SK-N-MC (cell line): ENCODE results near the gene CCDC102A.
A peak's percentile ranks its signal among the peaks of the same experiment; 100 is the strongest.

Experiments used
- DNase-seq: peaks from one replicate; pipeline ENCODE4 v3.0.0-alpha.2; 2011; ENCODE audit warnings: low read depth, low spot score
- H3K27ac ChIP-seq: fragments of 200-600 bp; sonication (generic); 2 replicates; pipeline ENCODE4 v1.5.1; 2016; ENCODE audit warnings: mixed run types
- H3K36me3 ChIP-seq: fragments of 200-600 bp; sonication (generic); 2 replicates; pipeline ENCODE4 v1.6.1; 2017; ENCODE audit warnings: antibody characterized with exemption, low read length, mixed read lengths; ENCODE audit not compliant: insufficient read depth
- H3K4me3 ChIP-seq: fragments of 200-600 bp; sonication (generic); 2 replicates; pipeline ENCODE4 v1.5.1; 2016
- H3K9ac ChIP-seq: fragments of 200-600 bp; sonication (generic); 2 replicates; pipeline ENCODE4 v1.8.0; 2017; ENCODE audit warnings: mixed run types, mixed read lengths; ENCODE audit not compliant: insufficient read length
- H3K9me3 ChIP-seq: fragments of 200-600 bp; sonication (generic); 2 replicates; pipeline ENCODE4 v1.6.1; 2017; ENCODE audit warnings: low read depth, mild to moderate bottlenecking, antibody characterized with exemption, low read length, moderate library complexity, mixed read lengths
- EZH2 ChIP-seq: fragments of 200-600 bp; sonication (generic); IDR thresholded peaks from one replicate; pipeline ENCODE4 v1.6.1; 2017; ENCODE audit warnings: antibody characterized with exemption
- FOXP2 ChIP-seq: optimal IDR thresholded peaks from 2 replicates; pipeline ENCODE3; 2011; ENCODE audit warnings: mild to moderate bottlenecking, moderate library complexity; ENCODE audit not compliant: insufficient read depth; ENCODE audit errors: extremely low read length, control extremely low read depth
- POLR2AphosphoS5 ChIP-seq: IDR thresholded peaks from 2 replicates; pipeline ENCODE4 v1.6.1; 2012; ENCODE audit warnings: mild to moderate bottlenecking, low read depth, low read length, borderline replicate concordance

CCDC102A gene

DNA sequence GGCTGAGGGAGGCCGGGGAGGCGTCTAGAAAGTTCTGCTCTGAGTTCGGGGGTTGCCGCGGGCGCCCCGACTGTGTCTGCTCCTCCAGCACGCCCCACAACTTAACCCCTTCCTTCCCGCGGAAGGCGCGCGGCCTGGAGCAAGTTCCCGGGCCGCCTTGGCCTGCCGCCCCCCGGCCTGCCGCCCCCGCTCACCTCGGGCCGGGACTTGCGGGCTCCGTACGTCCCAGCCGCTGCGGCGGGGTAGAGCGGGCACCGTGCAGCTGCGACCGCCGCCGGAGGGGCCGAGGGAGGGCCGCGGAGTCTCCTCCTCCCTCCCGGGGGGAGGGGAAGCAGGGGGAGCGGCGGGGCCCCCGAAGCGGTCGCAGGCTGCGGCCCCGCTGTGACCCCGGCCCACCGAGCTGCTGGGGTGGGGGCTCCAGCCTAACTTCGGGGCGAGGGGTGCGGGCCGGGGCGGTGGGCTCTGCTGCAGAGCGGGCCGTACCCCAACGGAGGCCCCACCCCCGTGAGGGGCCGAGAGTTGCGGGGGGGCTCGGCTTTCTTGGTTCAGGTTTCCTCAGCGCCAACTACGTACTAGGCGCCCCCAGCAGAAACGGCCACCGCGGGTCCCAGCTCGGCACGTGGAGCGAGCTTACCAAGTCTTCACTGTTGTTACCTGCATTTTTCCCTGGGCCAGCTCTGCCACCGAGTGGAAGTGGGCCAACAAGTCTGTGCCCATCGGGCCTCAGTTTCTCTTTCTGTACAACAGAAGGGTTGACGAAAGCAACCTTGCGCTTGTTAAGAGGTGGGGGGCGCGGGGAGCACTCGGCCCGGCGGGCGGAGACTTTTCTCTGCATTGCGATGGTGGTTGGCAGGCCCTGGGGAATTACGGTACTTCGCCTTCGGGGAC lies at the start of gene CCDC102A:
TSS of gene CCDC102A (minus strand) at position 266 of the 888 bp plus-strand sequence. CDS start 7,394 bp downstream, outside the sequence.
- Histone ChIP-seq H3K9ac (peak within 1 kb of the TSS; percentile 63), H3K9me3 (no peaks in the 10 kb centered on the region), H3K27ac (no peak within 1 kb of the TSS; the same call in 1 of the 2 replicates), H3K4me3 (peak within 1 kb of the TSS; percentile 78), H3K36me3 (no peaks in the 10 kb centered on the region)
- no peak for DNase-seq
- TF ChIP-seq EZH2 = no peak

GRCh38 chr16:57585051-57585687 lies 48.8 kb upstream of the CCDC102A start:
- H3K27ac ChIP-seq = no peak overlapping the region
- no peak overlapping the region for H3K4me3 ChIP-seq
- H3K9ac ChIP-seq = no peak overlapping the region
- H3K9me3 ChIP-seq = no peaks in the 10 kb centered on the region
- DNase-seq = no peak
- H3K36me3 ChIP-seq = no peaks in the 10 kb centered on the region
- TF ChIP-seq EZH2 (no peak), POLR2AphosphoS5 (no peak), FOXP2 (no peak)

DNA sequence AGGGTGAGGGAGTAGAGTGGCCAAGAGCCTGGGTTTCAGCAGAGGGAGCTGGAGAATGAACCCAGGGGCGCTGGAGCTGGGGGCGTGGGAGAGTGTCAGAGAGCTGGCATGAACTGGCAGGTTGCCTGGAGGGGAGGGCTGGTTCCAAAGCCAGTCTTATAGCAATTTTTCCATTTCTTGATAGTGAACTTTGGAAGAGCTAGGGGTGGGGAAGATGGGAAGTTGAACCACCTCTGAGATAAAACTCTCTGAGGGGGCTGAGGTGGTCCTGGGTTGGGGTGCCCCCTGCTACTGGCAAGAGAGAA lies 42.9 kb upstream of the CCDC102A start:
- TF ChIP-seq POLR2AphosphoS5 (no peak), FOXP2 (no peak), EZH2 (no peak)
- no peaks in the 10 kb centered on the region for H3K9me3 ChIP-seq
- no peak overlapping the region for H3K9ac ChIP-seq
- no peaks in the 10 kb centered on the region for H3K36me3 ChIP-seq
- no peak overlapping the region for H3K27ac ChIP-seq
- no peak overlapping the region for H3K4me3 ChIP-seq
- DNase-seq = no peak

DNA sequence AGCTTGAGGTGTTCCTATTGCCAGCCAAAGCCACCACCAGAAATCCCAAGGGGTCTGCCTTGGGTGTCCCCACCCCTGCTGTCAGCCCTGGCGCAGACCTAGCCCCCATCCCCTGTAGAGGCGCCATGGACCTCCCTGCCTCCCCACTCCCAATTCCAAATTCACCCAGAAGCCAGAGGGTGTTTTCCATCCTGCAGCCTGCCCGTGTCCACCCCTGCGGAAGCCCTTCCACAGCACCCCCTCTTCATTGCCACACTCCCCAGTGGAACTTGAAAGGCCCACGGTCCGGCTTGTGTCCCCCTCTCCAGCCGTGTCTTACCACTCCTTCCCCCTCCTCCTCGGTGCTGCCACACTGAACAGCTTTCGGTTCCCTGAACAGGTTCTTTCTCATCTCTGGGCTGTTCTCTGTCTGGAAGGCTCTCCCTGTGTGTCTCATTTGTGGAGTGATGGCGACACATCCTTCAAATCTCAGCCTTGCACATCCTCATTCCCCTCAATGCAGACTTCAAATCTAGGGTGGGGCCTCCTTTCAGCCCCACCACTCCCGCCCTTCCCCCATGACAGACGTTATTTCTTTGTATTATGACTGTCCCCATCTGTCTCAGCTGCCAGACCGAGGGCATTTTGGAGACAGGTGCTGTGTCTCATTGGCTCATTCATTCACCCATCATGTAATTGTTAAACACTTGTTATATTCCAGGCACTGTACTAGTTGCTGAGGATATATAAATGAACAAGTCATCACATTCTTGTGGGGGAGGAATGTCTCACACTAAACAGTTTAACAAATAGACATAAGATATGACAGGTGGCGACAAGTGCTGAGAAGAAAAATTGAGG lies 42.4 kb upstream of the CCDC102A start:
- Histone ChIP-seq H3K36me3 (no peaks in the 10 kb centered on the region), H3K27ac (no peak overlapping the region)

GRCh38 chr16:57577691-57578224 lies 41.4 kb upstream of the CCDC102A start:
- Histone ChIP-seq H3K9me3 (no peaks in the 10 kb centered on the region), H3K4me3 (no peak overlapping the region), H3K27ac (no peak overlapping the region), H3K36me3 (no peaks in the 10 kb centered on the region), H3K9ac (no peak overlapping the region)
- no peak for DNase-seq
- TF ChIP-seq POLR2AphosphoS5 = no peak
- TF ChIP-seq EZH2 = no peak
- no peak for TF ChIP-seq FOXP2

More for the DNA sequence above, 42.4 kb upstream of the CCDC102A start:
- H3K9me3 ChIP-seq = no peaks in the 10 kb centered on the region
- no peak overlapping the region for H3K4me3 ChIP-seq
- H3K9ac ChIP-seq = no peak overlapping the region
- no peak for TF ChIP-seq EZH2
- no peak for TF ChIP-seq FOXP2
- TF ChIP-seq POLR2AphosphoS5 = no peak
- no peak for DNase-seq

DNA sequence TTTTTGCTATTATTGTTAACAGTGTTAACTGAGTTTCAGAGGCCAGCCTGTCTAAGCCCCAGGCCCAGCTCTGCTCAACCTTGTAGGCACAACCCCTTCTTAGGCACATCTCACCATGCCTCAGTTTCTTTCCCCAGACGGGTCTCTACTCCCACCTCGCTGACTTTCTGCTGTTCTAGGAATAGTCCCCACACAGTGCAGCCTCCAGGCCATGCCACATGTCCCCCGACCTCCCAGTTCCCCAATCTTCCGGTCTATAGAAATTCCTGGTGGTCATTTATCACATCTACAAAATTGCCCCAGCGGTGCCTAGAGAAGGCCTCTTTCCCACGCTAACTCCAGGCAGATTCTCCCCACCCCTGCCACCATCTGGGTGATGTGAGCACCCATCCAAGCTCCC lies 40.8 kb upstream of the CCDC102A start:
- TF ChIP-seq FOXP2 = no peak
- no peak for TF ChIP-seq POLR2AphosphoS5
- TF ChIP-seq EZH2 = no peak
- H3K36me3 ChIP-seq = no peaks in the 10 kb centered on the region
- no peak for DNase-seq
- H3K4me3 ChIP-seq = no peak overlapping the region
- no peak overlapping the region for H3K9ac ChIP-seq
- no peak overlapping the region for H3K27ac ChIP-seq
- no peaks in the 10 kb centered on the region for H3K9me3 ChIP-seq

- DNase-seq = no peak
- Histone ChIP-seq H3K27ac (no peak overlapping the region), H3K9ac (no peak overlapping the region), H3K9me3 (no peaks in the 10 kb centered on the region), H3K36me3 (no peaks in the 10 kb centered on the region), H3K4me3 (no peak overlapping the region)
- TF ChIP-seq FOXP2 (no peak), EZH2 (no peak), POLR2AphosphoS5 (no peak)
These were observed 40.1 kb upstream of the CCDC102A start for GRCh38 chr16:57576429-57576870.

DNA sequence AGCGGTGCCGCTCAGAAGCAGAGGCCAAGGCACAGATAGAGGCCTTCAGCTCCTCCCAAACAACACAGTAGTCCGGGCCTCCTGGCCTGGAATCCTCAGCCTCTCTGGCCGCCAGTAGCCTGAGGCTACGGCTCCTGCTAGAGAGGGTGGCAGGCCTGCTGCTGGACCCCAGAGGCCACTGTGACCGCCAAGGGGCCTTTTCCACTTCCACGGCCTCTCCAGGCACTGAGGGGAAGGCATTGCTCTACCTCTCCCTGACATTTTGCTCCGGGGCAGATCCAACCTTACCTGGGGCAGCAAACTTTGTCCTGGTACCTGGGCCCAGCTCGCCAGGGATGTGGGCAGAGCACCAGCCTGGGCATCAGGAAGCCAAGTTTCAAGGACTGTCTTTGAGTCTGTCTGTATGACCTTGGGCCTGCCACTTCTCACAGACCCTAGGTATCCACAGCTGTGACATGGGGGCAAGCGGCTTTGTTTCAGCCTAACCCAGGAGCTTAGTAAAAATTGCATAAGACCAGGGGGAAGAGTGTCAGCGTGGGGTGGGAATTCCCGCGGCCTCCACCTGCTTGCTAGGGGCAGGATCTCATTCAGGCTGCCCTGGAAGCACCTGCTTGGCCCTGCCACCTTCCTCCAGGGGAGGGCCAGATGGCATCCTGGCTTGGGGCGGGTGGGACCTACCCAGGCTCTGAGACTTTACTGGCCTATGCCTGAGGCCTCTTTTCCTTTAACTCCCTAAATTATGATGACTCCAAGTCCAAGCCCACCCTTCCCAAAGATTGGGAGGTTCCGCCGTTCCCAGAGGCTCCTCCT lies 39.3 kb upstream of the CCDC102A start:
- H3K9ac ChIP-seq = no peak overlapping the region
- no peak overlapping the region for H3K4me3 ChIP-seq
- no peak for DNase-seq
- no peaks in the 10 kb centered on the region for H3K9me3 ChIP-seq
- no peaks in the 10 kb centered on the region for H3K36me3 ChIP-seq
- TF ChIP-seq FOXP2 (no peak), EZH2 (no peak)
- H3K27ac ChIP-seq = no peak overlapping the region
